HG03571 (cell line): ENCODE measurements around the gene BAX.

Experiments used
- ATAC-seq: cut with Tn5 transposase; IDR thresholded peaks from one replicate; pipeline ENCODE4 v1.9.1; 2021; ENCODE audit not compliant: unreplicated experiment

Gene BAX

DNA sequence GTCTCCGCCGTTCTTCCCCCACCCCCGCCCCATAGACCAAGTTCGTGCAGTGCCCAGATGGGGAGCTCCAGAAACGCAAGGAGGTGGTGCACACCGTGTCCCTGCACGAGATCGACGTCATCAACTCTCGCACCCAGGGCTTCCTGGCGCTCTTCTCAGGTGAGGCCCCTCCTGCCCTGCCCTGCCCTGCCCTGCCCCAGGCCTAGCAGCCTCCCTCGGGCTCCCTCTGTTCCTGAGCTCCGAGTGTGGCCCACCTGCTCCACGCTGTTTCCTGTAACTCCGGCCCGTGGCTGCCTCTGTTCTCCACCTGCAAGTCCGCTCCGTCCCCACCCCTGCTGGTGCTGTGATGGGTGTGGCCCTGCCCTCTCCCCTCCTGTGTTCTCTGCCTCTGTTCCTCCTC lies 55.8 kb downstream of the BAX start:
- ATAC-seq = no peak

DNA sequence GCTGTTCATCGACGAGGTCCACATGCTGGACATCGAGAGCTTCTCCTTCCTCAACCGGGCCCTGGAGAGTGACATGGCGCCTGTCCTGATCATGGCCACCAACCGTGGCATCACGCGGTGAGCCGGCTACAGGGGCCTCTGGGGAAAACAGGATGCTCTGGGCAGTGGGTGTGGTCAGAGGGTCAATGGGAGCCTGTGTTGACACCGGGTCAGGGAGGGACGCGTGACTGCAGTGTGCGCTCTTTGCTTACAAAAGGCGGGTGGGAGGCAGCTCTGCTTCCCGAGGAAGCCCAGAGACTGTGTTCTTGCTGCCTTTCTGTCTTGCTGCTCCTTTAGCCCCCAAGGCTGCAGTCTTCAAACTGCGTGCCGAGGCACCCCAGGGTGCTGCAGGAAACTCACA lies 56.5 kb downstream of the BAX start:
- no peak for ATAC-seq
